ENCODE results near the gene LACRT.
A peak's percentile ranks its signal among the peaks of the same experiment; 100 is the strongest.

The LACRT gene

DNA sequence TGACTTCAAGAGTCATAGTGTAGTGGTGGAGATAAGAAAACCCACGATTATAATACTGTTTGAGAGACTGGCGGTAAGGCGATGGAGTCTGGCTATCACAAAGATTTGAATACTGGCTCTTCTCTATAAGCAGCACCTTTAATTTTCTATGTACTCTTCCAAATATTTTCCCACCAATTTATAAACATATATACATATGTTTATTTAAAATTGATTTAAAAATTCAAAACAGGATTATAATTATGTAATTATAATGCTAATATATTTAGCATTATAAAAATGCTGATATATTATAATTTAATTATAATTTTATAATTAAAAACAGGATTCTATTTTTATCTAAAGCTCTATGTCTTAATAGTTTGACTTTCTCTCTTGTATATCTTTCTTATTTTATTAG lies 28.9 kb upstream of the LACRT start:
- no peak for TF ChIP-seq CTCF (IDR thresholded peaks at IDR 0.05; ENCODE audit: borderline replicate concordance, control extremely low read depth, extremely low read depth, insufficient read depth, missing control alignments)
- in situ Hi-C loops (cut with MboI; ENCODE audit: low sequenced_read_pairs, unreplicated experiment) = no loop called here

GRCh38 chr12:54662026-54662425 lies 27.3 kb upstream of the LACRT start:
- TF ChIP-seq CTCF (IDR thresholded peaks at IDR 0.05; ENCODE audit: borderline replicate concordance, control extremely low read depth, extremely low read depth, insufficient read depth, missing control alignments) = no peak
- no peak for DNase-seq (ENCODE audit: low spot score)
- in situ Hi-C loops (cut with MboI; ENCODE audit: low sequenced_read_pairs, unreplicated experiment) = no loop called here

More for the DNA sequence above, 28.9 kb upstream of the LACRT start:
- no peak for DNase-seq (ENCODE audit: low spot score)

- no peak for TF ChIP-seq CTCF (IDR thresholded peaks at IDR 0.05; ENCODE audit: borderline replicate concordance, control extremely low read depth, extremely low read depth, insufficient read depth, missing control alignments)
- in situ Hi-C loops (cut with MboI; ENCODE audit: low sequenced_read_pairs, unreplicated experiment) = no loop called here
- no peak for DNase-seq (ENCODE audit: low spot score)
Observed at GRCh38 chr12:54661048-54661447, 26.4 kb upstream of the LACRT start.

DNA sequence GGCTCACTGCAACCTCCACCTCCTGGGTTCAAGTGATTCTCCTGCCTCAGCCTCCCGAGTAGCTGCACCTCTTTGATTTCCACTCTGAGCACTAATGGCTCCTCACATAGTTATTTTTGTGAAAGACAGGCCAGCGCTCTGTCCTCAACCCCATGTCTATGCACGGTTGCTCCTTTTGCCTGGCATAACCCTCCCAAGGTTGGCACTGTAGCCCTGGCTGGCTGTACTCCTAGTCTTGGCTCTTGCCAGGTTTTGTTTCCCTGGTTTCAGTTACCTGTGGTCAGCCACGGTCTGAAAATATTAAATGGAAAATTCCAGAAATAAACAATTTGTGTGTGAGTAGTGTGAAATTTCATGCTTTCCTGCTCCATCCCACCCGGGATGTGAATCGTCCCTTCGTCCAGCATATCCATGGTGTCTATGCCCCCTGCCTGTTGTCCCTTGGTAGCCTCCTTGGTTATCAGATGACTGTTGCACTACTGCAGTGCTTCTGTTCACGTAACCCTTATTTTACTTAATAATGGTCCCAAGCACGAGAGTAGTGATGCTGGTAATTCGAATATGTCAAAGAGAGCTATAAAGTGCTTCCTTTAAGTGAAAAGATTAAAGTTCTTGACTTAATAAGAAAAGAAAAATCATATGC lies 25.7 kb upstream of the LACRT start:
- no peak for DNase-seq (ENCODE audit: low spot score)
- in situ Hi-C loops (cut with MboI; ENCODE audit: low sequenced_read_pairs, unreplicated experiment) = no loop called here
- TF ChIP-seq CTCF (IDR thresholded peaks at IDR 0.05; ENCODE audit: borderline replicate concordance, control extremely low read depth, extremely low read depth, insufficient read depth, missing control alignments) = no peak

GRCh38 chr12:54658306-54659264 lies 23.9 kb upstream of the LACRT start:
- TF ChIP-seq CTCF (IDR thresholded peaks at IDR 0.05; ENCODE audit: borderline replicate concordance, control extremely low read depth, extremely low read depth, insufficient read depth, missing control alignments) = peak; percentile 62
- peak; percentile 76 for DNase-seq (ENCODE audit: low spot score)

GRCh38 chr12:54657105-54657607 lies 22.5 kb upstream of the LACRT start:
- no peak for DNase-seq (ENCODE audit: low spot score)
- in situ Hi-C loops (cut with MboI; ENCODE audit: low sequenced_read_pairs, unreplicated experiment) = no loop called here

More at GRCh38 chr12:54658306-54659264, 23.9 kb upstream of the LACRT start:
- in situ Hi-C loops (cut with MboI; ENCODE audit: low sequenced_read_pairs, unreplicated experiment) = no loop called here

More at GRCh38 chr12:54657105-54657607, 22.5 kb upstream of the LACRT start:
- TF ChIP-seq CTCF (IDR thresholded peaks at IDR 0.05; ENCODE audit: borderline replicate concordance, control extremely low read depth, extremely low read depth, insufficient read depth, missing control alignments) = no peak

All from GM13976 (cell line).